NB4 (cell line): ENCODE measurements around the gene RCAN2.

ENCODE experiments used
- CTCF ChIP-seq: IDR thresholded peaks from one replicate; pipeline ENCODE4 v1.5.1; 2012; ENCODE audit warnings: low read depth, low read length
- MYC ChIP-seq: IDR thresholded peaks from 2 replicates; pipeline ENCODE4 v1.6.1; 2011; ENCODE audit warnings: low read depth, low read length
- POLR2A ChIP-seq: IDR thresholded peaks from 2 replicates; pipeline ENCODE4 v1.6.1; 2011; ENCODE audit warnings: mild to moderate bottlenecking; ENCODE audit not compliant: insufficient read length; ENCODE audit errors: extremely low read depth

DNA sequence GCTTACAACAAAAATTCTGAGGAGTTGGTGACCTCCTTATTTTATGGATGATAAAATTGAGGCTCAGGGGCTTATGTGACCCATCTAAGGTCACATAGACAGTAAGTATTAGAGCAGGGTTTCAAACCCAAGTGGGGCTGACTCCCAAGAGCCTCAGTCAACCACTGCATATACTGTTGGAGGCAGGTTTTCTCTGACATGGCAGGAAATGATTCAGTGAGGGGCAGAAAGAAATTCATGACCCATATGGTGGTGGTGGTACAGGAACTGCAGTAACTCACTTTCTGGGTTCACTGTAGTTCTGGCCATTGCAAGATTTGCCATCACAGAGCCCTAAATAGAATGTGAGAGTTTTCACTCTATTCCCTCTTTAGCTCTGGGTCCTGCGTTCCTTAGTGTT is 188.4 kb downstream of the RCAN2 start:
- no peak for TF ChIP-seq CTCF
- no peak for TF ChIP-seq POLR2A
- TF ChIP-seq MYC = no peak
